ENCODE data around the gene KRTAP4-9. TPM values are rescaled to one million over a fixed set of nuclear protein-coding genes. Genes with fewer than 3 reads are reported as not detected.

KRTAP4-9 gene
- total and polyA plus RNA-seq, 2 of the 13 experiments (the other 11 are each of a cell fraction or from before 2014, with no cell fraction given), result not detected

DNA sequence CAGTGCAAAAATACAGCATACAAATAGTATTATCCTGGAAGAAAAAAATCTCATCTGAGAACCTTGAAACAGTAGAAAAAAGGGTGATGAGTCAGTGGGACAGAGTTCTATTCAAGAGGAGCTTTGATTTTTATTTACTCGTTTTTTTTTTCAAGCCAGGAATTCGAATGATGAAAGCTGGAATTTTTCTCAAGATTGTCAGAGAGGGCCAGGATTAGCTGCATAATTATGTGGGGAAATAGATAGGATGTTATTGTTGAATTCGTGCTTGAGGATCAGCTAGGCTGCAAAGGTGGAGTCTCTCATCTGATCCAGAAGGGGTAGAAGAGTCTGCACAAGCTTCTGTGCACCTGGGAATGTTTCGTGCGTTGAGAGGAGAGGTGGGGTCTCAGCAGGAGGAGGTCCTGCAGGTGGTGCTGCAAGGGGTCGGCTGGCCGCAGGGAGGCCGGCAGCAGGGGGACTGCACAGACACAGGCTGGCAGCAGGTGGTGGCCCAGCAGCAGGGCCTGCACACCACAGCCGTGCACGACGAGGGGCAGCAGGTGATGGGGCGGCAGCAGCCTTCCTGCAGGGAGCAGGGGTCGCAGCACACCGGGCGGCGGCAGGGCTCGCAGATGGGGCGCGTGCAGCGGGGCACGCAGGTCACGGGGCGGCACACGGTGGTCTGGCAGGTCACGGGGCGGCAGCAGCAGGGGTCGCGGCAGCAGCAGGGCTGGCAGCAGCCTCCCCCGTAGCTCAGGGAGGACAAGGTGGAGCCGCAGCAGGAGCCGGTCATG is 45.7 kb upstream of the KRTAP4-9 start (continued):
- TF ChIP-seq, protein P1, sequence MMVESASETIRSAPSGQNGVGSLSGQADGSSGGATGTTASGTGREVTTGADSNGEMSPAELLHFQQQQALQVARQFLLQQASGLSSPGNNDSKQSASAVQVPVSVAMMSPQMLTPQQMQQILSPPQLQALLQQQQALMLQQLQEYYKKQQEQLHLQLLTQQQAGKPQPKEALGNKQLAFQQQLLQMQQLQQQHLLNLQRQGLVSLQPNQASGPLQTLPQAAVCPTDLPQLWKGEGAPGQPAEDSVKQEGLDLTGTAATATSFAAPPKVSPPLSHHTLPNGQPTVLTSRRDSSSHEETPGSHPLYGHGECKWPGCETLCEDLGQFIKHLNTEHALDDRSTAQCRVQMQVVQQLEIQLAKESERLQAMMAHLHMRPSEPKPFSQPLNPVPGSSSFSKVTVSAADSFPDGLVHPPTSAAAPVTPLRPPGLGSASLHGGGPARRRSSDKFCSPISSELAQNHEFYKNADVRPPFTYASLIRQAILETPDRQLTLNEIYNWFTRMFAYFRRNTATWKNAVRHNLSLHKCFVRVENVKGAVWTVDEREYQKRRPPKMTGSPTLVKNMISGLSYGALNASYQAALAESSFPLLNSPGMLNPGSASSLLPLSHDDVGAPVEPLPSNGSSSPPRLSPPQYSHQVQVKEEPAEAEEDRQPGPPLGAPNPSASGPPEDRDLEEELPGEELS (CRISPR knock-in tag; IDR thresholded peaks at IDR 0.05), result peak; percentile 79
- TF ChIP-seq MEF2D (CRISPR knock-in tag; IDR thresholded peaks at IDR 0.05) (peak; percentile 13; the same call in 1 of the 2 replicates), NR2F6 (IDR thresholded peaks at IDR 0.05) (peak; percentile 62), NR2F6 (CRISPR knock-in tag; IDR thresholded peaks at IDR 0.05) (peak; percentile 50; the same call in 1 of the 2 replicates), BHLHE40 (IDR thresholded peaks at IDR 0.05; ENCODE audit: low read length) (0 out of 2 replicates have a peak, but pooled peaks have one; percentile 3), PHF5A (CRISPR knock-in tag; IDR thresholded peaks at IDR 0.05; ENCODE audit: low read depth, unreplicated experiment) (peak; percentile 35), FOSL1 (CRISPR knock-in tag; IDR thresholded peaks at IDR 0.05; ENCODE audit: borderline replicate concordance) (peak; percentile 81; the same call in 1 of the 2 replicates), NR2F2 (IDR thresholded peaks at IDR 0.05; ENCODE audit: borderline replicate concordance, low read depth) (peak; percentile 49; the same call in 1 of the 2 replicates), MIER3 (CRISPR knock-in tag; IDR thresholded peaks at IDR 0.05; ENCODE audit: borderline replicate concordance) (peak; percentile 77; the same call in 1 of the 2 replicates), HDAC1 (CRISPR knock-in tag; IDR thresholded peaks at IDR 0.05) (peak; percentile 55; the same call in 1 of the 2 replicates), FOSL2 (CRISPR knock-in tag; IDR thresholded peaks at IDR 0.05) (peak; percentile 82), SAP130 (CRISPR knock-in tag; IDR thresholded peaks at IDR 0.05; ENCODE audit: low read depth) (peak; percentile 63), HDAC2 (CRISPR knock-in tag; IDR thresholded peaks at IDR 0.05) (peak; percentile 65; the same call in 1 of the 2 replicates)
- TF ChIP-seq, protein P2, sequence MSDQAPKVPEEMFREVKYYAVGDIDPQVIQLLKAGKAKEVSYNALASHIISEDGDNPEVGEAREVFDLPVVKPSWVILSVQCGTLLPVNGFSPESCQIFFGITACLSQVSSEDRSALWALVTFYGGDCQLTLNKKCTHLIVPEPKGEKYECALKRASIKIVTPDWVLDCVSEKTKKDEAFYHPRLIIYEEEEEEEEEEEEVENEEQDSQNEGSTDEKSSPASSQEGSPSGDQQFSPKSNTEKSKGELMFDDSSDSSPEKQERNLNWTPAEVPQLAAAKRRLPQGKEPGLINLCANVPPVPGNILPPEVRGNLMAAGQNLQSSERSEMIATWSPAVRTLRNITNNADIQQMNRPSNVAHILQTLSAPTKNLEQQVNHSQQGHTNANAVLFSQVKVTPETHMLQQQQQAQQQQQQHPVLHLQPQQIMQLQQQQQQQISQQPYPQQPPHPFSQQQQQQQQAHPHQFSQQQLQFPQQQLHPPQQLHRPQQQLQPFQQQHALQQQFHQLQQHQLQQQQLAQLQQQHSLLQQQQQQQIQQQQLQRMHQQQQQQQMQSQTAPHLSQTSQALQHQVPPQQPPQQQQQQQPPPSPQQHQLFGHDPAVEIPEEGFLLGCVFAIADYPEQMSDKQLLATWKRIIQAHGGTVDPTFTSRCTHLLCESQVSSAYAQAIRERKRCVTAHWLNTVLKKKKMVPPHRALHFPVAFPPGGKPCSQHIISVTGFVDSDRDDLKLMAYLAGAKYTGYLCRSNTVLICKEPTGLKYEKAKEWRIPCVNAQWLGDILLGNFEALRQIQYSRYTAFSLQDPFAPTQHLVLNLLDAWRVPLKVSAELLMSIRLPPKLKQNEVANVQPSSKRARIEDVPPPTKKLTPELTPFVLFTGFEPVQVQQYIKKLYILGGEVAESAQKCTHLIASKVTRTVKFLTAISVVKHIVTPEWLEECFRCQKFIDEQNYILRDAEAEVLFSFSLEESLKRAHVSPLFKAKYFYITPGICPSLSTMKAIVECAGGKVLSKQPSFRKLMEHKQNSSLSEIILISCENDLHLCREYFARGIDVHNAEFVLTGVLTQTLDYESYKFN (CRISPR knock-in tag; conservative IDR thresholded peaks at IDR 0.05), result peak; percentile 87
- TF ChIP-seq, protein P3, sequence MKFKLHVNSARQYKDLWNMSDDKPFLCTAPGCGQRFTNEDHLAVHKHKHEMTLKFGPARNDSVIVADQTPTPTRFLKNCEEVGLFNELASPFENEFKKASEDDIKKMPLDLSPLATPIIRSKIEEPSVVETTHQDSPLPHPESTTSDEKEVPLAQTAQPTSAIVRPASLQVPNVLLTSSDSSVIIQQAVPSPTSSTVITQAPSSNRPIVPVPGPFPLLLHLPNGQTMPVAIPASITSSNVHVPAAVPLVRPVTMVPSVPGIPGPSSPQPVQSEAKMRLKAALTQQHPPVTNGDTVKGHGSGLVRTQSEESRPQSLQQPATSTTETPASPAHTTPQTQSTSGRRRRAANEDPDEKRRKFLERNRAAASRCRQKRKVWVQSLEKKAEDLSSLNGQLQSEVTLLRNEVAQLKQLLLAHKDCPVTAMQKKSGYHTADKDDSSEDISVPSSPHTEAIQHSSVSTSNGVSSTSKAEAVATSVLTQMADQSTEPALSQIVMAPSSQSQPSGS (CRISPR knock-in tag; IDR thresholded peaks at IDR 0.05), result 0 out of 2 replicates have a peak, but pooled peaks have one; percentile 33
- TF ChIP-seq, protein P4, sequence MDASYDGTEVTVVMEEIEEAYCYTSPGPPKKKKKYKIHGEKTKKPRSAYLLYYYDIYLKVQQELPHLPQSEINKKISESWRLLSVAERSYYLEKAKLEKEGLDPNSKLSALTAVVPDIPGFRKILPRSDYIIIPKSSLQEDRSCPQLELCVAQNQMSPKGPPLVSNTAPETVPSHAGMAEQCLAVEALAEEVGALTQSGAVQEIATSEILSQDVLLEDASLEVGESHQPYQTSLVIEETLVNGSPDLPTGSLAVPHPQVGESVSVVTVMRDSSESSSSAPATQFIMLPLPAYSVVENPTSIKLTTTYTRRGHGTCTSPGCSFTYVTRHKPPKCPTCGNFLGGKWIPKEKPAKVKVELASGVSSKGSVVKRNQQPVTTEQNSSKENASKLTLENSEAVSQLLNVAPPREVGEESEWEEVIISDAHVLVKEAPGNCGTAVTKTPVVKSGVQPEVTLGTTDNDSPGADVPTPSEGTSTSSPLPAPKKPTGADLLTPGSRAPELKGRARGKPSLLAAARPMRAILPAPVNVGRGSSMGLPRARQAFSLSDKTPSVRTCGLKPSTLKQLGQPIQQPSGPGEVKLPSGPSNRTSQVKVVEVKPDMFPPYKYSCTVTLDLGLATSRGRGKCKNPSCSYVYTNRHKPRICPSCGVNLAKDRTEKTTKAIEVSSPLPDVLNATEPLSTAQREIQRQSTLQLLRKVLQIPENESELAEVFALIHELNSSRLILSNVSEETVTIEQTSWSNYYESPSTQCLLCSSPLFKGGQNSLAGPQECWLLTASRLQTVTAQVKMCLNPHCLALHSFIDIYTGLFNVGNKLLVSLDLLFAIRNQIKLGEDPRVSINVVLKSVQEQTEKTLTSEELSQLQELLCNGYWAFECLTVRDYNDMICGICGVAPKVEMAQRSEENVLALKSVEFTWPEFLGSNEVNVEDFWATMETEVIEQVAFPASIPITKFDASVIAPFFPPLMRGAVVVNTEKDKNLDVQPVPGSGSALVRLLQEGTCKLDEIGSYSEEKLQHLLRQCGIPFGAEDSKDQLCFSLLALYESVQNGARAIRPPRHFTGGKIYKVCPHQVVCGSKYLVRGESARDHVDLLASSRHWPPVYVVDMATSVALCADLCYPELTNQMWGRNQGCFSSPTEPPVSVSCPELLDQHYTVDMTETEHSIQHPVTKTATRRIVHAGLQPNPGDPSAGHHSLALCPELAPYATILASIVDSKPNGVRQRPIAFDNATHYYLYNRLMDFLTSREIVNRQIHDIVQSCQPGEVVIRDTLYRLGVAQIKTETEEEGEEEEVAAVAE (CRISPR knock-in tag; IDR thresholded peaks at IDR 0.05; ENCODE audit: borderline replicate concordance), result 0 out of 2 replicates have a peak, but pooled peaks have one; percentile 41

Measured in HepG2 (cell line).